GM12872 (cell line): ENCODE results near the gene MCM6.
A peak's percentile ranks its signal among the peaks of the same experiment; 100 is the strongest.

Experiments used
- CTCF ChIP-seq: IDR thresholded peaks from 3 replicates; pipeline ENCODE4 v1.5.1; 2011; ENCODE audit warnings: low read depth, mild to moderate bottlenecking, low read length, moderate library complexity; ENCODE audit not compliant: insufficient read depth

MCM6 gene

GRCh38 chr2:135818937-135819610, 57.2 kb downstream of the MCM6 start:
- peak; percentile 49 for TF ChIP-seq CTCF

GRCh38 chr2:135817951-135818350, 58.3 kb downstream of the MCM6 start:
- no peak for TF ChIP-seq CTCF

- TF ChIP-seq CTCF: no peak
Measured at GRCh38 chr2:135817466-135817865, 58.8 kb downstream of the MCM6 start.

- TF ChIP-seq CTCF: no peak
Measured at GRCh38 chr2:135815269-135815668, 61.0 kb downstream of the MCM6 start.

- no peak for TF ChIP-seq CTCF
Measured at GRCh38 chr2:135812907-135813511, 63.2 kb downstream of the MCM6 start.

GRCh38 chr2:135803278-135803677, 73.0 kb downstream of the MCM6 start:
- TF ChIP-seq CTCF: no peak

- TF ChIP-seq CTCF: no peak
Measured at GRCh38 chr2:135802350-135802749, 73.9 kb downstream of the MCM6 start.
